HG03064 (cell line): ENCODE results near the gene TAS2R1.
"Not testable (repeated sequence)": the region's sequence is repeated elsewhere in the genome, so short reads cannot be mapped to it uniquely, and the experiment has no call there.

Experiments
- ATAC-seq: cut with Tn5 transposase; IDR thresholded peaks from one replicate; pipeline ENCODE4 v1.9.1; 2021; ENCODE audit warnings: low read depth; ENCODE audit not compliant: unreplicated experiment

Gene TAS2R1

GRCh38 chr5:9623661-9624060, 6.5 kb downstream of the TAS2R1 start:
- ATAC-seq: no peak

DNA sequence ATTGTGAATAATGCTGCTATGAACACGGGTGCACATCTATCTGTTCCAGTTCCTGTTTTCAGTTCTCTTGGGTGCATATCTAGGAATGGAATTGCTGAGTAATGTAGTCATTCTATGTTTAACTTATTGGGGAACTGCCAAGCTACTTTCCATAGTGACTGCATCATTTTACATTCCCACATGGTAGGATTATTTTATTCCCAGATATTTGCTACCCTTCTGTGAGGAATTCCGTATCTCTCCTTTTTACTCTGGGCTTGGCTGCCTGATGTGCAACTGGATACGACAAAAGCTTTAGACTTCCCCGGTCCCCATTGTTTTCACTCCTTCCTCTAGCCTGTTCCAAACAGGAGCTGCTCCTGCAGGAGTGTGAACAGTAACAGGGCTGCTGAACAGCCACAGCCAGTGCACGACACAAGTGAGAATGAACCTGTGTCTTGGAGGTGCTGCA, 7.2 kb downstream of the TAS2R1 start:
- ATAC-seq: no peak

- no peak for ATAC-seq
These were observed 8.7 kb downstream of the TAS2R1 start for GRCh38 chr5:9621379-9621903.

DNA sequence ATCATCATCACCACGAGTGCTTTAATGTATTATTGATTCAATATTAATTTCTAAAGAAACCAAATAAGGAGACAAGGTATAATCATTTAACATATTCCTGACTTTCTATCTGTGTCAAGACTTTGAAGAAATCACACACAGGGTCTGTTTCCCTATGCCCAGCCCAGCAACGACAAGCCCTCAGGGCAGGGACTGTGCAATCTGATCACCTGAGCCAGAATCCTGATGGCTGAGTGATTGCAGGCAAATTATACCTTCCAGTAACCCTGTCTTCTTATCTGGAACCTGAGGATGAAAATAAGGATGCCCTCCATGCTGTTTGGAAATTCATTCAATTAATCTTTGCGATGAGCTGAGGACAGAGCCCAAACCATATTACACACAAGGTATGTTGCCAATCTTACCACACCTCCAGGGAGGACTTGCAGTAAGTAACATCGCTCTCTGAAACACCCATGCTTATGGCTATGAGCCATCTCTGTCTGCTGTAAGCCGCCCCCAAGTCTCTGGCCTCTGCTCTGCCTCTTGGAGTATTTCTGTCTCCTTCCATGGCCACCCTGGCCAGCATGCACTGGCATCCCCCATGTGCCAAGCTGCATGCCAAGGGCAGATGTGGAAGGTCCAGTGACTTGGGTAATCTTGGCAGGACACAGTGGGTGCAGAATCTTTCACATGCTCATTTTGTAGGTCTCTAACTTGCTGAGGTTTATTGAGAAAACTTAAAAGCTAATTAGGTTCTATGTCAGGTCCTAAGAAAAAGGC, 10.6 kb downstream of the TAS2R1 start:
- ATAC-seq: no peak

DNA sequence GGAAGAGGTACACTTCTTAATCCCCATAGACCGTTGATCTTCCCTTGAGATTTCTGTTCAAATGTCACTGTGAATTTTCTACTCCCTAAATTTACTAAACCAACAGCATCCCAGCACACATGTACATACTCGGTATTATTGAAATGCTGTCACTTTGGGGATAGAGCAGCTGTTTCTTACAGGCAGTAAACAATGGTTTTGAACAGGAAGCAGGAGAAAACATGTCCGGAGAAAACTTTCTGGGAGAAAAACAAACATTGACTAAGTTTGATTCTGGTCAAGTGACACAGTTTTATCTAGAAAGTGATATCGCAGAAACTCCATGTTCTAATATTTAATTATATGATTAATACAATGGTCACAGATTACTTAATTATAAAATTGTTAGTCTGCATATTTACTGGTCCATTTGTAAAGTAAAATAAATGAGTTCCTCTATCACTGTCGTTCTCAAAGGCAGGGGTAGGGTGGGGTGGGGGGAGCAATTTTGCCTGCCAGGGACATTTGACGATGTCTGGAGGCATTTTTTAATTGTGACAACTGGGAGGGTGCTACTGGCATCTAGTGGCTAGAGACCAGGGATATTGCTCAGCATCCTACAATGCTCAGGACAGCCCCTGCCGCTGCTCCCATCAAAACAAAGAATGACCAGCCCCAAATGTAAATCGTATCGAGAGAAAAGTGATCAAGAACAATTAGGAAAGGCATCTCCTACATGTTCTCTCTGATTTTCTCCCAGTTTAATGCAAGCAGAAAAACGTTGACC, 12.2 kb downstream of the TAS2R1 start:
- ATAC-seq: no peak

DNA sequence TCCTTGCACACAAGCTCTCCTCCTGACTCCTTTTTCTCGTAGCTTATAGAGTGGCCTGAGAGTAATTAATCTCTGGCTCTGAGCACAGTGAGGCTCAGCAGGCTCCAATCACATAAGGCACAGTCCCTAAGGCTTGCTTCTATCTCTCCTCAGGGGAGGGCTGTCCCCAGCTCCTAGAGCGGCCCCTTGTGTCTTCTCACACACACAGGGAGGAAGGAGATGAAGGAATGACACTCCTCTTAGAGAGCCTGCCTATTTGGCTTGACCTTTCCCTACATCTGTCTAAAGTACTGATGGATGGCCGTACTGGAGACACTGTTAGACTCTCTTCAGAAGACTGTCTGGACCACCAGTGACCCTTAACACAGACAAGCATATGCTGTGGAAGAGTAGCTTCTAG, 12.9 kb downstream of the TAS2R1 start:
- ATAC-seq: no peak

DNA sequence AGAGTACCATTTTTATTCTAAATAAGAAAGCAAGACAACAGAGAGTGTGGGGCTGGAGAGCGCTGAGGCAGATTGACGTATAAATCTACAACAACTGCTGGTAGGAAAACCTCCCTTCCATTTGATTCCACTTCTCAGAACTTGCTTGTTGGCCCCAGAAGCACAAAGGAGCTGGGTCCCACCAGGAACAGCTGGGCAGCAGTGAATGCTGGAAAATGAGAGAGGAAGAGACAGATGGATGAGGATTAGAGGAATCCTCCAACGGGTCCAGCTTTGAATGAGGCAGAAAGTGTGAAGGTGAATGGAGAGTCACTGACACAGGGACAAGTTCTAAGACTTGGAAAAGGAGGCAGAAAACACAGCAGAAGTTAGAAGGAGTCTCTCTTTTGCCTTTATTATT, 14.8 kb downstream of the TAS2R1 start:
- ATAC-seq: no peak

GRCh38 chr5:9613360-9613759, 16.8 kb downstream of the TAS2R1 start:
- no peak for ATAC-seq

DNA sequence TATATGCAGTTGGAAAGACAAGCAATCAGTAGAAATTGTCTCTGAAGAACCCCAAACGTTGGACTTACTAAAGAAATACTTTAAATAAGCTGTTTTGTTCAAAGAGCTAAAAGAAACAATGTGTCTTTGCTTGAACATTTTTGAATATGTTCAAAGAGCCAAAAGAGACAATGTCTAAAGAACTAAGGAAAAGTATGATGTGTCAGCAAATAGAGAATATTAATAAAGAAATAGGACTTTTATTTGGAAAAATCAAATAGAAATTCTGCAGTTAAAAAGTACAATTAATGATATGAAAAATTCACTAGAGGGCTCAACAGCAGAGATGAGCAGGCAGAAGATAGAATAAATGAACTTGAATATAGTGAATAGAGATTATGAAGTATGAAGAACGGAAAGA, 19.2 kb downstream of the TAS2R1 start:
- no peak for ATAC-seq

GRCh38 chr5:9610364-9610763, 19.8 kb downstream of the TAS2R1 start:
- ATAC-seq: no peak

- ATAC-seq: no peak
These were observed 22.1 kb downstream of the TAS2R1 start for GRCh38 chr5:9608093-9608492.

DNA sequence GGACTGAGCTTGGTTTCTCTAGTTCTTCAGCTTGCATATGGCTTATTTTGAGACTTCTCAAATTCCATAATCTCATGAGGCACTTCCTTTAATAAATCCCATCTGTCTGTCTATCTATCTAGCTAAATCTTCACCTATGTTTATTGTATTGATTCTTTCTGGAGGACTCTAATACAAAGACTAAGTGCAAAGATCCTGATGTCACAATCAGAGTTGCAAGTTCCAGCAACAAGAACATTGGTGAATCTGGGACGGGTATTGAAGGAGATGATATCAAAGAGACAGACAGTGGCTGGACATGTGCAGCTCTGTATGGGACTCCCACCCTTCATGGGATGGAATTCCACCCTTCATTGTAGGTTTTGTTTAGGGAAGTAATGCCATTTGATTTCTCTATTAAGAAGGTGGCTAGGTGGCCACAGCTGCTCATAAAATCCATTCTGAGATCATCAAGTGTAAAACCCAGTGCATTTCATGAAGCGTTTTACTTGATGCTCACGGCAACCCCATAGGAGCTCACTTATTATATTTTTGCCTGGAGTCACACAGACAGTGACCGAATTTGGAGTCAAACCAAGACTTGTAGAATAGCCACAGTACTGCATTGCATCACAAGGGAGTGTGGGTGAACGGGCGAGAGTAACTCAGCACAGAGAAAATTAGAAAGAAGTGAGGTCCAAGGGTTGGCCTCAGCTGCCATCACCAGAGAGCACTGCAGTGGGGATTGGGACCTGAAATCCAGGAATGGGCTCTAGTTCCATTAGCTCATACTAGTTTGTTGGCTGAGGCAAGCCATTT, 24.9 kb downstream of the TAS2R1 start:
- ATAC-seq: no peak

DNA sequence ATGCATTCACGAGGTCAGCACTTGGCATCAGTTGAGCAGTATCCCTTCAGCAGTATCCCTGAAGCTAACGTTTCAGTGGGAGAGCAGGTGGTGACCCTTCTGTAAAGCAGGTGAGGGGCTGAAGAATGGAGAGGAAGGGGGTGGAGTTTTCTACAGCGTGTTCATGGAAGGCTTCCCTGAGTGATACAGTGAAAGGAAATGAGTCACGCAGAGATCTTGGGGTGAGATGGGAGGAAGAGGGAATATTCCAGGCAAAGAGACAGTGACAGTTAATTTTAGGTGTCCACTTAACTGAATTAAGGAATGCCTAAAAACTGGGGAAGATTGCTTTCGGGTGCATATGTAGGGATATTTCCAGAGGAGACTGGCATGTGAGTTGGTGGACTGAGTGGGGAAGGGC, 25.7 kb downstream of the TAS2R1 start:
- ATAC-seq: no peak

DNA sequence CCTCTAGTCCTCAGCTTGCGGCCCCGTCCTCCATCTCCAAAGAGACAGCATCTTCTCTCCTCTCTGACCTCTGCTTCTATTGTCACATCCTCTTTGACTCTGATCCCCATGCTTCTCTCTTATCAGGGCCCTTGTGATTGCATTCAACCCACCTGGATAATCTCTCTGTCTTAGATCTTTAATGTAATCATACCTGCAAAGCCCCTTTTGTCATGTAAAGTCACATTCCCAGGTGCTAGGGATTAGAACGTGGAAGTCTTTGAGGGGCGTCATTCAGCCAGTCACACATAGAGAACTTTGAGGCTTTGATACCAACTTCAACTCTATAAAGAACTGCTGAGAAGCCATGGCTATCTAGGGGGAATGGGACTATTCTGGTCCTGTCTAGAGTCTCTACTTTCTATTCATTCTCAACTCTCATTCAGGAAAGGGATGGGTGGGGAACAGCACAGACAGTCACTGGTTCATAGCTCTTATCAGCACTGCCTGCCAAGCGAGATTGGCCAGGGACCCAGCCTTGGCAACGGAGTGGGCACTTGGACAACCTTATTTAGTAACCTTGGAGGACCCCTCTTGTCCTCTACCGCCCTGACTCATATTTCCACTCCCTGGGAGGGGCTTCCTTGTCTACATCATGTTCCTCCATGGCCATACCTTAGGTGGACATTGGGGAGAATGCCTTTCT, 29.0 kb downstream of the TAS2R1 start:
- ATAC-seq: no peak

- ATAC-seq: no peak
These were observed 30.8 kb downstream of the TAS2R1 start for GRCh38 chr5:9599391-9599790.

GRCh38 chr5:9598329-9598728, 31.8 kb downstream of the TAS2R1 start:
- ATAC-seq: not testable (repeated sequence)

GRCh38 chr5:9597322-9597721, 32.8 kb downstream of the TAS2R1 start:
- not testable (repeated sequence) for ATAC-seq

- ATAC-seq: no peak
These were observed 33.3 kb downstream of the TAS2R1 start for GRCh38 chr5:9596824-9597223.

DNA sequence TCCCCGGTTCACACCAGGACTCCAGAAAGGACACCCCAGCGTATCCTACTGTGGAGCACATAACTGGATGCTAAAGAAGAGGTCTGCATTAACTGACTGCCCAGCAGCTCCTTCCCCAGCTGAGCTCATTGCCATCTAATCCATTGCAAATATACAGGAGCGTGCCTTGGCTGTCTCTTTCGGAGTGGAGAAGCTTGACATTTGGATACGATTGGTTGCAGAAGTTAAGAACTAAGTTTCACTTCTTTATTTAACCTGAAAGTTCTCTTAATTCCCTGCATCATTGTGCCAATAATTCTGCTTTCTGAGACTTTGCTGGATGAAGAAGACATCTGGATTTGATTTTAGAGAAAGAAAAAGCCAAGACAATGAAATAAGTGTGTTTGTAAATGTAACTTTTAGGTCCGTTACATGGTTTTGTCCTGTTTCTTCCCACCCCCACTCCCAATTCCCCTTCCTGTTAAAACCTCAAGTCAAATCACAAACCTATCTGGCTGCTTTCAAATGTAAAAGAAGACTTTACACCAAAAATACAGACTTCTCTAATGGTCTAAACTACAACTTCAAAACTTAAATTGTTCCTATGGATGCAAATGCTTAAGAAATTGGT, 33.9 kb downstream of the TAS2R1 start:
- no peak for ATAC-seq

DNA sequence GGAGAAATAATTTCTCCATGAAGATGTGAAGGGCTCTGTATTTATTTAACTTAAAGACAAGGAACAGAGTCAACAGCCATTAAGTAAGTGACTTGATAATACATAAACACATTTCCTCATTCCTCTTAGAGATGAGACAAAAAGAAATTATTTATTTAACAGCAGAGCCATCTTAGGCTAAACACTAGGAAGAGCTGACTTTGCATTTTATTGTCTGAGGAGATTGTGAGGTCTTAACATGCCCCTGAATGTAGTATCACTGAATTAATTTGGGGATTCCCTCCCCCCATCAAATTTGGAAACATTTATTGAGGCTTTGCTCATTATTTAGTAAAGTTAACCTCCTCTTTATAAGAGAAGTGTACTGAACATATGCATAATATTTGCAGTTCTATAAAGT, 35.2 kb downstream of the TAS2R1 start:
- no peak for ATAC-seq
